GM23338 (cell line): ENCODE data around the gene KIAA1217.

Experiments used
- CREB1 ChIP-seq: fragments of 250-450 bp; sonication (Bioruptor Pico); IDR thresholded peaks from 2 replicates; pipeline ENCODE4 v1.5.0; 2020; ENCODE audit warnings: low read depth, mild to moderate bottlenecking, moderate library complexity
- CTCF ChIP-seq, 2 experiments: fragments of 200-600 bp in 1 of 2; sonication (generic) in 1 of 2; conservative IDR thresholded peaks; 2 replicates each; pipeline versions ENCODE4 v1.5.1 to v1.6.1; 2016 to 2017; ENCODE audit warnings: antibody characterized with exemption in 2 of 2, low read depth in 2 of 2, mild to moderate bottlenecking in 2 of 2, moderate library complexity in 1 of 2
- ETS1 ChIP-seq: IDR thresholded peaks from 2 replicates; pipeline ENCODE4 v1.6.1; 2016; ENCODE audit warnings: antibody characterized with exemption
- EZH2 ChIP-seq: fragments of 200-600 bp; sonication (generic); IDR thresholded peaks from one replicate; pipeline ENCODE4 v1.8.0; 2017; ENCODE audit warnings: antibody characterized with exemption, mild to moderate bottlenecking, low read depth; ENCODE audit not compliant: unreplicated experiment
- EZH2phosphoT487 ChIP-seq: fragments of 200-600 bp; sonication (generic); IDR thresholded peaks from one replicate; pipeline ENCODE4 v1.8.1; 2018; ENCODE audit warnings: antibody characterized with exemption; ENCODE audit not compliant: unreplicated experiment
- JUNB ChIP-seq: IDR thresholded peaks from one replicate; pipeline ENCODE4 v1.6.1; 2016; ENCODE audit warnings: antibody characterized with exemption; ENCODE audit not compliant: unreplicated experiment
- NANOG ChIP-seq: IDR thresholded peaks from 2 replicates; pipeline ENCODE4 v1.6.1; 2016; ENCODE audit warnings: antibody characterized with exemption, borderline replicate concordance
- POLR2AphosphoS5 ChIP-seq: IDR thresholded peaks from 2 replicates; pipeline ENCODE4 v1.6.1; 2016; ENCODE audit warnings: antibody characterized with exemption, low read depth
- REST ChIP-seq: IDR thresholded peaks from one replicate; pipeline ENCODE4 v1.6.1; 2018; ENCODE audit warnings: antibody characterized with exemption; ENCODE audit not compliant: unreplicated experiment
- STAT1 ChIP-seq: IDR thresholded peaks from one replicate; pipeline ENCODE4 v1.6.1; 2016; ENCODE audit warnings: antibody characterized with exemption; ENCODE audit not compliant: unreplicated experiment
- ZNF114 ChIP-seq: fragments of 250-450 bp; sonication (Bioruptor Pico); IDR thresholded peaks from 2 replicates; pipeline ENCODE4 v1.5.0; 2020; ENCODE audit warnings: mild to moderate bottlenecking, moderate library complexity
- ZNF331 ChIP-seq: fragments of 250-450 bp; sonication (Bioruptor Pico); IDR thresholded peaks from 2 replicates; pipeline ENCODE4 v1.5.0; 2020; ENCODE audit warnings: low read depth, mild to moderate bottlenecking, moderate library complexity
- ZNF462 ChIP-seq: fragments of 250-450 bp; sonication (Bioruptor Pico); IDR thresholded peaks from 2 replicates; pipeline ENCODE4 v1.5.0; 2020; ENCODE audit warnings: mild to moderate bottlenecking, moderate library complexity

- TF ChIP-seq EZH2: no peak
- no peak for TF ChIP-seq CTCF (conservative IDR thresholded peaks at IDR 0.05; ENCODE audit: low read depth in 2 of 2)
- TF ChIP-seq CREB1: no peak
- TF ChIP-seq POLR2AphosphoS5: no peak
- TF ChIP-seq REST: no peak
- no peak for TF ChIP-seq STAT1
- TF ChIP-seq EZH2phosphoT487: no peak
- no peak for TF ChIP-seq NANOG
- no peak for TF ChIP-seq ETS1
- no peak for TF ChIP-seq ZNF462 (CRISPR knock-in tag)
- no peak for TF ChIP-seq ZNF114 (CRISPR knock-in tag)
- no peak for TF ChIP-seq JUNB
- TF ChIP-seq ZNF331 (CRISPR knock-in tag): no peak
Measured at GRCh38 chr10:24435374-24435773, 226.4 kb downstream of the KIAA1217 start.
